ENCODE data around the gene FARP1.

DNA sequence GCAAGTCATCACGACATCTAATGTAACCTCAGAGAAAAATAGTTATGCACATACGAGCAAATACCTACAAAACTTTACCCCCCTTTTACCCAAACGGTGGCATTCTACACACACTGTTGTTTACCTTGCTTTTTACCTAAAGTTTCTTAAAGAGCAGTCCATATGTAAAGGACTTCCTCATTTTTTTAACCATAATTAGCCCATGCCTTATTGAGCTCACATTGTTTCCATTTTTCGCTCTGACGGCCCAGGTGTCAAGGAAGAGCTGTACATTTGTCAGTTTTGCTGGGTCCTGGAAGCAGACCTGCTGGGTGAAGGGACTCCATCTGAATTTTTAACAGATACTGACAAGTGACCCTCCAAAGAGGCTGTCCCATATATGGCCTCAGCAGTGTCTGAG lies 344.6 kb downstream of the FARP1 start:
- TF ChIP-seq EZH2 (IDR thresholded peaks at IDR 0.05) (no peak), POLR2AphosphoS5 (IDR thresholded peaks at IDR 0.05; ENCODE audit: borderline replicate concordance, low read depth, low read length) (no peak), FOXP2 (optimal IDR thresholded peaks at IDR 0.05; ENCODE audit: control extremely low read depth, extremely low read length, insufficient read depth) (no peak)

Data from SK-N-MC (cell line).